GM18868 (cell line): ENCODE data around the gene SIGLEC10.
"Not testable (repeated sequence)": the region's sequence is repeated elsewhere in the genome, so short reads cannot be mapped to it uniquely, and the experiment has no call there.

Source experiments
- ATAC-seq: cut with Tn5 transposase; IDR thresholded peaks from one replicate; pipeline ENCODE4 v1.9.1; 2021; ENCODE audit warnings: mild to moderate bottlenecking, moderate library complexity; ENCODE audit not compliant: unreplicated experiment

The SIGLEC10 gene

DNA sequence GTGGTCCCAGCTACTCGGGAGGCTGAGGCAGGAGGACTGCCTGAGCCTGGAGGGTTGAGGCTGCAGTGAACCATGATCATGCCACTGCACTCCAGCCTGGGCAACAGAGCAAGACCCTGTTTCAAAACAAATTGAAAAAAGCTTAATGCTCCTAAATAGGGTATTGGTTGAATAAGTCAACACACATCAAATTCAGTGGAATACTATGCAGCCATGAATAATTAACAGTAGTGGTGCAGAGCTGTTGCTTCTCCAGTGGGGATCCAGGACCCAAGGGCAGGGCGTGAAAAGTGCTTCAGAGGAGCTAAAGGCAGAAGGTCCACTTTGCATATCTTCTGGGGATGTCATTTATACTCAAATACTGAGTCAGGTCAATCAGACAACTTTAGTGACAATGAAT, 22.6 kb upstream of the SIGLEC10 start:
- no peak for ATAC-seq

DNA sequence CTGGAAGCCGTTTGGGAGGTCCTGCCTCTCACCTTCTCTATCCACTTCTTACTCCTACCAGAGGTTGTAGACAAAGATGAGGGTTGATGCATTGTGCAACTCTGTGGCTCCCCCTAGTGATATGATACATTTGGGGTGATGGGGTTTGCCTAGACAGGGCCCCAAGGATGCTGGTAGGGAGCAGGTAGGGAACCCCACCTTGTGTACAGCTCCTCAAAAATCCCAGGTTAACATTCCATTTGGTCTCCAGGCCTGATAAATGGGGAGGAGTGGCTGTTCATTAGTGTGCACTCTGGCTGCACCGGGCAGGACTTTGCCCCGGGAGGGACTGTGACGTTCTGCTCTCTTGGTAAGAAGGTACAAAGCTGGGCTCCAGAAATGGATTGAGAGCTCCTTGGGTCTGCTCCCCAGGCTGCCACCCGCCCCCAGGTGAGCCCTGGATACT, 21.6 kb upstream of the SIGLEC10 start:
- no peak for ATAC-seq

GRCh38 chr19:51434456-51434855, 17.0 kb upstream of the SIGLEC10 start:
- ATAC-seq = no peak

- ATAC-seq = no peak
These were observed 15.6 kb upstream of the SIGLEC10 start for GRCh38 chr19:51433043-51433442.

- no peak for ATAC-seq
These were observed 13.7 kb upstream of the SIGLEC10 start for GRCh38 chr19:51431124-51431523.

GRCh38 chr19:51430221-51430620, 12.8 kb upstream of the SIGLEC10 start:
- no peak for ATAC-seq

- no peak for ATAC-seq
These were observed 9.8 kb upstream of the SIGLEC10 start for GRCh38 chr19:51427201-51427600.

DNA sequence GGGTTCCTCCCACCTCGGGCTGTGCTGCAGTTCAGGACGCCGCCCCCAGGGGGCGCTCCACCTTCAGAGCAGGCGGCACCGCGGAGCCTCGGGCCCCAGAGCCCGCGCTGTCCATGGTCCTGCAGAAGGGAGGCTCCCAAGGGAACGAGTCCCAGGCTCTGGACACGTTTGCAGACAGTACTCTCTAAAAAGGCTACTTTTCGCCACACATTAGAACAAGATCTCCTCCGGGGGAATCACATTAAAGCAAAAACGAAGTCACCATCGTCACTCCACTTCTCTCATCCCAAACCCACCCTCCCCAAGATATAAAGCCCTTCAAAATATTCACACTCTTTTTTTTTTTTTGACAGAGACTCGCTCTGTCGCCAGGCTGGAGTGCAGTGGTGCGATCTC, 4.6 kb upstream of the SIGLEC10 start:
- ATAC-seq = no peak

- ATAC-seq = no peak
These were observed 4.0 kb upstream of the SIGLEC10 start for GRCh38 chr19:51421229-51422052.

- not testable (repeated sequence) for ATAC-seq
These were observed 3.1 kb upstream of the SIGLEC10 start for GRCh38 chr19:51420511-51420910.

DNA sequence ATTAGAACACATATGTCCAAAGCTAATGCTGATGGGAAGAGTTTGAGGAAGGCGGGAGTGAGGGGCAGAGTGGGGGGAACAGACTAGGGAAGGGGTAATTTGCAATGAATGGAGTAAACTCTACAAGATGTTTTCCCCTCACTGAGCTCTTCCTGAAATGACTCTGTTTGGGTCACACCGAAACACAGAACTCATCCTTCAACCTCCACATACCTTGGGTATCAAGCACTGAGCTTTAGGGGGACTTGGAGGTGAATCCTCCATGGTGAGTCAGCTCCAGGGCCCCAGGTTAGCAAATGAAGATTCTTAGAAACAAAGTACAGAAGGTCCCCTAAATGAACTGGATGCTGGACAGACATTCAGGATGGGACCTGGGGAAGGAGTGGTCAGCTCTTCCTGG, 1.3 kb upstream of the SIGLEC10 start:
- no peak for ATAC-seq

GRCh38 chr19:51417810-51418157, 342 bp upstream of the SIGLEC10 start:
- ATAC-seq = peak; percentile 52

DNA sequence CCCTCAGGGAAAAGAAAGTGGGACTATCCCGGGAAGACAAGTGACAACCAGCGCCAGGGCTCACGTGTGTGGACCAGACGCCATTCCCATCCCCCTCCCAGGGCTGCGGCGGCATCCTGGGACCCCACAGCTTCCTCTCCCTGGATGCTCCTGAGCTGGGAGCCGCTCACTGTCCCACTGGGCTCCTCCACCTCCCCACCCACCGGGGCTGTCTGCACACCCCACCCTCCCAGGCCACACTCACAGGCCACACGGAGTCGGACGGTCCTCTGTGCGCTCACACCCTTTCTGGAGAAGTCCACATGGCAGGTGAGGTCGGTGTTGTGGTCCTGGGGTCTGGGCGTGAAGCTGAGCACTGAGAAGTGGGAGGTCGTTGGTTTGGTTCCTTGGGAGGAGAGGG, 1.0 kb downstream of the SIGLEC10 start:
- ATAC-seq = not testable (repeated sequence)

GRCh38 chr19:51415187-51415586, 2.3 kb downstream of the SIGLEC10 start:
- no peak for ATAC-seq

- no peak for ATAC-seq
These were observed 6.3 kb downstream of the SIGLEC10 start for GRCh38 chr19:51410950-51411748.

GRCh38 chr19:51407511-51408131, 9.8 kb downstream of the SIGLEC10 start:
- no peak for ATAC-seq

DNA sequence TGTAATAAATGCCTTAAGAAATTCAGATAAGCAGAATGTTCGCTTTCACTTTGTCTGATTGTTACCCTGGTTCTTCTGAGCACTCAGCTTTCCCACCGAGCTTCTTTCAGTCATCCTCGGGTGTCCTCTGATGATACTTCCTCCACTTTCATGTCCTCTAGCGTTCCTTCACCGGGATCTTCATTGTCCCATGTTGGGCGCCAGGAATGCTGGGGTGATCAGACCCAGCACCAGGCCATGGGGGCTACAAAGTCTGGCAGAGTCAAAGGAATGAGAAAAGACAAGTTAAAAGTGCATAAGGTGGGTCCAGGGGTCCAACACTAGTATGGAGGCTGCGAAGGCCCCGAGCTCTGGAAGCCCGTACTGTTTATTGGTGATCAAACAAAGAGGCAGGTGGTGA, 15.3 kb downstream of the SIGLEC10 start:
- ATAC-seq = no peak

- ATAC-seq = not testable (repeated sequence)
These were observed 17.5 kb downstream of the SIGLEC10 start for GRCh38 chr19:51399936-51400335.

GRCh38 chr19:51399231-51399630, 18.2 kb downstream of the SIGLEC10 start:
- ATAC-seq = no peak

DNA sequence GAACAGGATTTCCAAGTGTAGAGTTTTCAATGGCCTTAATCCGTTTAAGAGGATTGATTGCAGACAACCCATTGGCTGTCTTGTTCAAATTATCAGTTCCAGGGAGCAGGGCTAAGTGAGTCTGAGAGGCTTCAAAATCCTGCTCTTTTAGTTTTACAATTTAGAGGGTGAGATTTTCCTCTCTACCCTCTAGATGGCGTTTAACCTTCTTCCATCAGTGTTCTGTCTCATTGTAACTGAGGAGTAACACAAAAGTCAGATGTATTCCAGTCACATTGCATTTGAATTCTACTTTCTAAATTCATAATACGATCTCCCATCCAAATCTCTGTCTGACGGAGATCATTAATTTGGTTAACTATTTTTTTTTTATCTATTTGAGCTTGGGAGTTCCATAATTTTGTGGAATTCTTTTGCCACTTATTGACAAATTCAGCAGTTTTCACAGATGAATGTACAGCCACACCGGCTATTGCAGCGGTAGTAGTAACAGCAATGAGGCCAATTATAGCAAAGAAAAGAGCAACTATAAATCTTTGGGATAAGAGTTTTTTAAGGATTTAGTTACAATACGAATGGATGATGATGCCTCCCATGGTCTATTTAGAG, 19.2 kb downstream of the SIGLEC10 start:
- ATAC-seq = no peak

- ATAC-seq = not testable (repeated sequence)
These were observed 20.0 kb downstream of the SIGLEC10 start for GRCh38 chr19:51397453-51397852.
